GM18508 (cell line): ENCODE measurements around the gene MYT1.

ENCODE experiments used
- ATAC-seq: cut with Tn5 transposase; IDR thresholded peaks from one replicate; pipeline ENCODE4 v1.9.1; 2021; ENCODE audit warnings: moderate number of reproducible peaks; ENCODE audit not compliant: insufficient read depth, unreplicated experiment

MYT1 gene

GRCh38 chr20:64242003-64242796 is 77.9 kb downstream of the MYT1 start:
- ATAC-seq = no peak

- no peak for ATAC-seq
Measured at GRCh38 chr20:64242797-64243475, 78.7 kb downstream of the MYT1 start.

- ATAC-seq = no peak
Measured at GRCh38 chr20:64244281-64244805, 80.1 kb downstream of the MYT1 start.

- no peak for ATAC-seq
Measured at GRCh38 chr20:64244870-64245603, 80.8 kb downstream of the MYT1 start.

- no peak for ATAC-seq
Measured at GRCh38 chr20:64245746-64246595, 81.7 kb downstream of the MYT1 start.

- ATAC-seq = no peak
Measured at GRCh38 chr20:64246616-64247306, 82.5 kb downstream of the MYT1 start.

GRCh38 chr20:64247307-64247618 is 83.0 kb downstream of the MYT1 start:
- ATAC-seq = no peak

GRCh38 chr20:64247970-64248841 is 84.0 kb downstream of the MYT1 start:
- no peak for ATAC-seq

GRCh38 chr20:64250027-64250426 is 85.8 kb downstream of the MYT1 start:
- no peak for ATAC-seq

- no peak for ATAC-seq
Measured at GRCh38 chr20:64253000-64253383, 88.7 kb downstream of the MYT1 start.

GRCh38 chr20:64253443-64253842 is 89.2 kb downstream of the MYT1 start:
- no peak for ATAC-seq

GRCh38 chr20:64254156-64254555 is 89.9 kb downstream of the MYT1 start:
- ATAC-seq = no peak

GRCh38 chr20:64254571-64255360 is 90.5 kb downstream of the MYT1 start:
- ATAC-seq = no peak

GRCh38 chr20:64255361-64256281 is 91.4 kb downstream of the MYT1 start, which contains the start of gene PCMTD2:
Gene PCMTD2 (plus strand): TSS chr20:64255748. CDS start chr20:64259966, 4,218 bp downstream.
- no peak for ATAC-seq

GRCh38 chr20:64256282-64256935 is 92.2 kb downstream of the MYT1 start:
- ATAC-seq = no peak

- no peak for ATAC-seq
Measured at GRCh38 chr20:64257107-64257757, 93.0 kb downstream of the MYT1 start.
